Heart left ventricle (tissue), 16 donors: Measurements from ENCODE around the gene CHMP3. TPM values are rescaled to one million over a fixed set of nuclear protein-coding genes. Genes with fewer than 3 reads are reported as not detected.

Experiments used
- ATAC-seq, 4 donors: fragments of 200-7000 bp; cut with Tn5 transposase; one replicate each; pipeline ENCODE4 v1.9.1; 2020 to 2022; ENCODE audit warnings: moderate library complexity in 4 of 4, mild to moderate bottlenecking in 3 of 4, moderate number of reproducible peaks in 1 of 4
- DNase-seq, 5 donors: peaks; one replicate each; pipeline ENCODE4 v3.0.0-alpha.2; 2020
- H3K27ac ChIP-seq, 12 donors: fragments of 200-600 bp; sonication (generic) in 4 of 12; one replicate each; pipeline versions ENCODE4 v1.5.0 to v1.8.0; 2016 to 2022; ENCODE audit warnings: mild to moderate bottlenecking in 2 of 12
- H3K27me3 ChIP-seq, 9 donors: fragments of 200-600 bp; sonication (generic) in 2 of 9; one replicate each; pipeline versions ENCODE4 v1.5.1 to v1.8.0; 2016 to 2022; ENCODE audit warnings: mild to moderate bottlenecking in 3 of 9
- H3K36me3 ChIP-seq, 9 donors: fragments of 200-600 bp; sonication (generic) in 2 of 9; one replicate each; pipeline versions ENCODE4 v1.5.0 to v1.8.0; 2018 to 2022; ENCODE audit warnings: mild to moderate bottlenecking in 2 of 9
- H3K4me1 ChIP-seq, 12 donors: fragments of 200-600 bp; sonication (generic) in 4 of 12; one replicate each; pipeline versions ENCODE4 v1.5.0 to v1.8.0; 2016 to 2022; ENCODE audit warnings: mild to moderate bottlenecking in 3 of 12
- H3K4me3 ChIP-seq, 12 donors: fragments of 200-600 bp; sonication (generic) in 4 of 12; one replicate each; pipeline versions ENCODE4 v1.5.0 to v1.8.0; 2017 to 2022; ENCODE audit warnings: mild to moderate bottlenecking in 9 of 12, moderate library complexity in 4 of 12
- H3K9me3 ChIP-seq, 12 donors: fragments of 200-600 bp; sonication (generic) in 4 of 12; one replicate each; pipeline versions ENCODE4 v1.5.0 to v1.8.0; 2016 to 2022; ENCODE audit warnings: mild to moderate bottlenecking in 1 of 12
- POLR2A ChIP-seq, 2 donors: fragments of 450-650 bp; IDR thresholded peaks; one replicate each; pipeline ENCODE4 v1.6.1; 2017; ENCODE audit warnings: antibody characterized with exemption in 2 of 2, mild to moderate bottlenecking in 2 of 2, moderate library complexity in 2 of 2
- WGBS, 4 donors: extraction: QIAGEN DNeasy Blood & Tissue Kit in 2 of 4; methylation state at CpG; one replicate each; pipeline versions ENCODE4 v1.1.5 to v1.1.7; 2013 to 2018; 5-methylcytosine and 5-hydroxymethylcytosine counted together
- intact Hi-C, 10 donors: fragments of 100-400 bp; cut with DNase I; formaldehyde crosslinking; loops; one replicate each; pipeline versions ENCODE4 v1.11.1 to v1.14.2; 2022
- long read RNA-seq, 3 donors: library from polyadenylated mRNA; unstranded; transcript quantifications; one replicate each; pipeline ENCODE4 v2.0.0, GENCODE V29; 2020 to 2021
- polyA plus RNA-seq, 2 donors: library from polyadenylated mRNA; stranded (reverse); fragments of 200-250 nt; gene quantifications; one replicate each; pipeline ENCODE4 v1.2.3, GENCODE V29; 2013
- total RNA-seq, 9 donors: library from RNA; depleted of rRNA in 2 of 9; stranded (reverse); fragments of >200 nt in 2 of 9; fragmentation: NEBNext Ultra II Directional in 3 of 9; extraction: Animal tissue kit (Norgen Biotek cat#: 25700) in 3 of 9; gene quantifications; one replicate each; pipeline versions ENCODE4 v1.1.0 to v1.2.4, GENCODE V29; 2016 to 2023
- TF ChIP-seq, protein P1 (sequence below), 12 donors: fragments of 200-600 bp; sonication (generic) in 4 of 12; IDR thresholded peaks; one replicate each; pipeline versions ENCODE4 v1.5.0 to v1.8.0; 2018 to 2022; ENCODE audit warnings: antibody characterized with exemption in 12 of 12, mild to moderate bottlenecking in 5 of 12
- donor health status: ischemic (EF 13 %, LVEDD 7.1; RV severe dilation, severe dysfunction).
- donor health status: healthy with polysubstance abuse.
- donor health status: DM: no; HTN: yes; CAD: no.
- donor health status: DM: no; HTN: no; CAD: no.
- donor health status: ischemic (EF 25% LVEDD 6.9; RV normal size, moderate dysfunction).
- donor health status: ischemic (EF 25% LVEDD 5.7; RV mildly dilated, moderate dysfunction).
- donor health status: healthy.
- donor health status: DM: yes; HTN: yes; CAD: no.
- donor health status: ischemic (EF 35%, LVEDD 5.7; RV mildly dilated, moderate dysfunction).
- donor health status: nonischemic (EF 11% LVEDD 7.7; RV severe dilation, severe dysfunction).
- donor health status: DM: yes; HTN: yes; CAD: no.
- donor health status: PGD.
- donor health status: ischemic (EF 29% LVEDD 5.4; RV normal size, mild dysfunction).
- donor health status: nonischemic (EF 23%, LVEDD 6.1; RV moderate dilation, normal function).

Gene CHMP3
- total RNA-seq (100 to 1,000 TPM in 7 of 9 donors, 10 to 100 TPM in 2; 75.4 to 178 (median 145) TPM), polyA plus RNA-seq (100 to 1,000 TPM in 1 of 2 donors, 10 to 100 TPM in 1; 50.0 to 120 TPM)
- long read RNA-seq, donor 1, transcript CHMP3-201 (6 exons, 3,171 nt), result major isoform, 103 of 141 reads
- long read RNA-seq, donor 1, partial matches to known transcripts, result 15 of 141 reads
- long read RNA-seq, donor 1, other reads (novel, unspliced or antisense), result 22 of 141 reads
- long read RNA-seq, donor 2, transcript CHMP3-203 (5 exons, 1,099 nt), result minor isoform, 12 of 438 reads
- long read RNA-seq, donor 2, transcript CHMP3-201 (6 exons, 3,171 nt), result major isoform, 390 of 438 reads
- long read RNA-seq, donor 2, partial matches to known transcripts, result 4 of 438 reads
- long read RNA-seq, donor 2, other reads (novel, unspliced or antisense), result 32 of 438 reads
- long read RNA-seq, donor 3, transcript CHMP3-201 (6 exons, 3,171 nt), result major isoform, 71 of 88 reads
- long read RNA-seq, donor 3, partial matches to known transcripts, result 6 of 88 reads
- long read RNA-seq, donor 3, other reads (novel, unspliced or antisense), result 9 of 88 reads

DNA sequence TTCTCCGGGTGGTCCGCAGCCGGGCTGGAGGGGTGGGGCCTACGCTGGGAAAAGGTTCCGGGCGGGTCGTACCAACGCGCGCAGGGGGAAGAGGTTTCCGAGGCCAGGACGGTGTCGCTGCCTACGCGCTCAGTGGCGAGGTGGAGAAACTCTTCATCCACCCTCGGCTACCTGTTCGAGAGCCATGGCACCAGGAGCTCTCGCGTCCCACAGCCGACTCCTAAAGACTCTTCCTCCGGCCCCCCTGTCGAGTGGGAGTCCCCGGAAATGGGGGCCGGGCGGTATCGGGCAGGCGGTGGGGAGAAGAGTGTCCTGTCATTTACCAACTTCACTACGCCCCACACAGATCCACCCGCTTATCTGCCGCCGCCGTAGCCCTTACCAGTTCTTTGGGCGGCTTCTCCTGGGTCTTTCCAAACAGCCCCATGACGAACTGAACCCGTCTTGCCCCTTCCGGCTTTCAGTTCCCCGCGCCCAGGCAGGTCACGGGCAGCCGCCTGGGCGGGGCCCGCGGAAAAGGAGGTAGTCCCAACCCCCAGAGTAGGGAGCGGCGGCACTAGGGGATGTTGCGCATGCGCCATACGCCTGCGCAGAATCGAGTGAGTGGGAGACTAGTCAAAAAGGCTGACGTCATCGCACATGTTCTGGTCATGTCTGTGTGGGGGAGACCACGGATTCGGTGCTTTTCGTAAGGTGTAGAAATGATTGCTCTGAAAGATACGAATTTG, at the start of gene CHMP3:
Gene CHMP3, minus strand, starts transcription at position 522 of the 728 bp plus-strand sequence. Its CDS starts 95 bp downstream, at position 427.
- 0 to 2% (median 0%) methylated on average over 24 to 57 of the region's 57 CpGs for WGBS, 4 donors
- intact Hi-C loops, result loop anchor here in 8 of 10 donors (2.0 to 10.0 kb wide), 11 partner anchors 34 to 341 kb away; partner anchors contain the start of genes RNF103 (in 5 of the 8) and KDM3A (in 3 of the 8)
- peak in 1 of 2 donors; percentile 58 for TF ChIP-seq POLR2A (IDR thresholded peaks at IDR 0.05)
- TF ChIP-seq, protein P1, sequence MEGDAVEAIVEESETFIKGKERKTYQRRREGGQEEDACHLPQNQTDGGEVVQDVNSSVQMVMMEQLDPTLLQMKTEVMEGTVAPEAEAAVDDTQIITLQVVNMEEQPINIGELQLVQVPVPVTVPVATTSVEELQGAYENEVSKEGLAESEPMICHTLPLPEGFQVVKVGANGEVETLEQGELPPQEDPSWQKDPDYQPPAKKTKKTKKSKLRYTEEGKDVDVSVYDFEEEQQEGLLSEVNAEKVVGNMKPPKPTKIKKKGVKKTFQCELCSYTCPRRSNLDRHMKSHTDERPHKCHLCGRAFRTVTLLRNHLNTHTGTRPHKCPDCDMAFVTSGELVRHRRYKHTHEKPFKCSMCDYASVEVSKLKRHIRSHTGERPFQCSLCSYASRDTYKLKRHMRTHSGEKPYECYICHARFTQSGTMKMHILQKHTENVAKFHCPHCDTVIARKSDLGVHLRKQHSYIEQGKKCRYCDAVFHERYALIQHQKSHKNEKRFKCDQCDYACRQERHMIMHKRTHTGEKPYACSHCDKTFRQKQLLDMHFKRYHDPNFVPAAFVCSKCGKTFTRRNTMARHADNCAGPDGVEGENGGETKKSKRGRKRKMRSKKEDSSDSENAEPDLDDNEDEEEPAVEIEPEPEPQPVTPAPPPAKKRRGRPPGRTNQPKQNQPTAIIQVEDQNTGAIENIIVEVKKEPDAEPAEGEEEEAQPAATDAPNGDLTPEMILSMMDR (IDR thresholded peaks at IDR 0.05), result no peak
- Histone ChIP-seq H3K27ac (peak within 1 kb of the TSS; percentile 98 to 100 (median 99)), H3K4me3 (peak within 1 kb of the TSS; percentile 67 to 97 (median 80)), H3K9me3 (no peaks in the 10 kb centered on the region), H3K27me3 (no peaks in the 10 kb centered on the region), H3K36me3 (peaks cover 0 to 6% (median 0%) of the 10 kb centered on the region in 9 donors), H3K4me1 (peaks cover 0 to 50% (median 29%) of the 10 kb centered on the region in 12 donors)
- DNase-seq (peak; percentile 96 to 99 (median 98)), ATAC-seq (peak; percentile 97 to 99 (median 98))

DNA sequence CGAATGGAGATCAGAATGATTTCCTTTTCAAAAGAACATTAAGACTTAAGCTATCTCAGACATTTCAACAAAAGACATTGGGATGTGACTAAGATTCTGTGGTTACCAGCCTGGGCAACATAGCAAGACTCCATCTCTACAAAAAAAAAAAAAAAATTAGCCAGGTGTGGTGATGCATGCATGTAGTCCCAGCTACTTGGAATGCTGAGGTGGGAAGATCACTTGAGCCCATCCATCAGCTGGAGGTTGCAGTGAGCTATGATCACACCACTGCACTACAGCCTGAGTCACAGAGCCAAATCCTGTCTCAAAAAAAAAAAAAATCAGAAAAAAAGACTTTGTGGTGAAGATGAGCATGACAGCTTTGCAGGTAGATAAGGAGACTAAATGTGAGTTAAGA, 47.6 kb upstream of the CHMP3 start:
- 89 to 100% (median 97%) methylated on average over 1 of the region's 1 CpG for WGBS, 4 donors
- no peak overlapping the region for H3K27ac ChIP-seq
- H3K4me1 ChIP-seq, result peaks cover 0 to 28% (median 3%) of the 10 kb centered on the region in 12 donors
- peaks cover 0 to 100% (median 75%) of the 10 kb centered on the region in 9 donors for H3K36me3 ChIP-seq
- H3K9me3 ChIP-seq, result no peaks in the 10 kb centered on the region
- TF ChIP-seq, protein P1 (IDR thresholded peaks at IDR 0.05), result no peak
- ATAC-seq, result no peak
- intact Hi-C loops, result no loop called here
- no peak overlapping the region for H3K4me3 ChIP-seq
- DNase-seq, result no peak
- H3K27me3 ChIP-seq, result no peaks in the 10 kb centered on the region

DNA sequence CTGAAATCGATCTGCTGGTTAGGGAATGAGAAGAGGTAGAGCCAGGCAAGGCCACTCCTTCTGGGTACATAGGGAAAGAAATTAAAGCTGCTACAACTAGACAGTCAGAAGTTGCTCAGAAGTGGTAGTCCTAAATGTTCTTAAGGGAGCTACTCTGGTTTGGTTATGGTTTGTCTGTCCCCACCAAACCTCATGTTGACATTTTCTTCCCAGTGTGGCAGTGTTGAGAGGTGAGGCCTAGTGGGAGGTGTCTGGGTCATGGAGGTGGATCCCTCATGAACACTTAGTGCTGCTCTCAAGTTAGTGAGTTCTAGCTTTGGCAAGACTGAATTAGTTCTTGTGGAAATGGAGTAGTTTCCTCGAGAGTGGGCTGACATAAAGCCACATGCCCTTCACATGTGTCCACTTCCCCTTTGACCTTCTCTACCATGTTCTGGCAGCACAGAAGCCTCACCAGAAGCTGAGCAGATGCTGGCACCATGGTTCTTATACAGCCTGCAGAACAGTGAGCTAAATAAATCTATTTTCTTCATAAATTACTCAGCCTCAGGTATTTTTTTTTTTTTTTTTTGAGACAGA, 45.7 kb upstream of the CHMP3 start:
- H3K36me3 ChIP-seq, result peaks cover 0 to 100% (median 74%) of the 10 kb centered on the region in 9 donors

More for the DNA sequence above, 45.7 kb upstream of the CHMP3 start:
- Histone ChIP-seq H3K27ac (no peak overlapping the region), H3K27me3 (no peaks in the 10 kb centered on the region), H3K4me1 (peaks cover 0 to 22% (median 0%) of the 10 kb centered on the region in 12 donors), H3K4me3 (no peak overlapping the region), H3K9me3 (no peaks in the 10 kb centered on the region)
- no peak for TF ChIP-seq POLR2A (IDR thresholded peaks at IDR 0.05)
- TF ChIP-seq, protein P1 (IDR thresholded peaks at IDR 0.05), result no peak
- ATAC-seq, result no peak
- WGBS, 4 donors, result 80 to 93% (median 89%) methylated on average over 2 of the region's 2 CpGs
- intact Hi-C loops, result no loop called here
- no peak for DNase-seq
